Measurements from ENCODE around the gene SWT1. TPM values are rescaled to one million over a fixed set of nuclear protein-coding genes. Genes with fewer than 3 reads are reported as not detected.

Gene SWT1
- total RNA-seq: 10 to 100 TPM in 3 of 4 donors, 1 to 10 TPM in 1; 8.9 to 12.6 (median 10.6) TPM

GRCh38 chr1:185156854-185157598, at the start of gene SWT1, which contains the start of gene TRMT1L:
TSS of gene SWT1 (plus strand) at chr1:185157167. CDS start at chr1:185160842, 3,675 bp downstream.
TSS of gene TRMT1L (minus strand) at chr1:185156953. CDS start at chr1:185156712, 241 bp downstream.
- TF ChIP-seq CTCF (IDR thresholded peaks at IDR 0.05; ENCODE audit: low read depth): no peak

GRCh38 chr1:185108321-185108720, 48.6 kb upstream of the SWT1 start:
- no peak for TF ChIP-seq CTCF (IDR thresholded peaks at IDR 0.05; ENCODE audit: low read depth)

- no peak for TF ChIP-seq CTCF (IDR thresholded peaks at IDR 0.05; ENCODE audit: low read depth)
These were observed 46.8 kb upstream of the SWT1 start for GRCh38 chr1:185110145-185110544.

GRCh38 chr1:185111873-185112272, 45.1 kb upstream of the SWT1 start:
- no peak for TF ChIP-seq CTCF (IDR thresholded peaks at IDR 0.05; ENCODE audit: low read depth)

- no peak for TF ChIP-seq CTCF (IDR thresholded peaks at IDR 0.05; ENCODE audit: low read depth)
These were observed 44.6 kb upstream of the SWT1 start for GRCh38 chr1:185112356-185112755.

- TF ChIP-seq CTCF (IDR thresholded peaks at IDR 0.05; ENCODE audit: low read depth): no peak
These were observed 27.3 kb upstream of the SWT1 start for GRCh38 chr1:185129708-185130107.

GRCh38 chr1:185132534-185132933, 24.4 kb upstream of the SWT1 start:
- no peak for TF ChIP-seq CTCF (IDR thresholded peaks at IDR 0.05; ENCODE audit: low read depth)

Measured in subcutaneous adipose tissue (tissue), 4 donors.